ENCODE data around the gene TMEM209. TPM values are rescaled to one million over a fixed set of nuclear protein-coding genes. Genes with fewer than 3 reads are reported as not detected.
"Not testable (repeated sequence)": the region's sequence is repeated elsewhere in the genome, so short reads cannot be mapped to it uniquely, and the experiment has no call there.

TMEM209 gene
- total RNA-seq, 1 experiment from 2014 or later, result 24.6 TPM

GRCh38 chr7:130129011-130129411 lies 76.2 kb downstream of the TMEM209 start:
- no peak for DNase-seq (ENCODE audit: low read depth)

GRCh38 chr7:130127821-130128317 lies 77.3 kb downstream of the TMEM209 start:
- DNase-seq (ENCODE audit: low read depth), result peak; percentile 12

- DNase-seq (ENCODE audit: low read depth), result no peak
These were observed 77.8 kb downstream of the TMEM209 start for GRCh38 chr7:130127404-130127803.

- not testable (repeated sequence) for DNase-seq (ENCODE audit: low read depth)
These were observed 78.4 kb downstream of the TMEM209 start for GRCh38 chr7:130126840-130127239.

- no peak for DNase-seq (ENCODE audit: low read depth)
These were observed 80.5 kb downstream of the TMEM209 start for GRCh38 chr7:130124711-130125110.

- DNase-seq (ENCODE audit: low read depth), result no peak
These were observed 81.7 kb downstream of the TMEM209 start for GRCh38 chr7:130123501-130123900.

- no peak for DNase-seq (ENCODE audit: low read depth)
These were observed 86.4 kb downstream of the TMEM209 start for GRCh38 chr7:130118801-130119200.

GRCh38 chr7:130118294-130118693 lies 86.9 kb downstream of the TMEM209 start:
- DNase-seq (ENCODE audit: low read depth), result no peak

GRCh38 chr7:130114776-130115175 lies 90.4 kb downstream of the TMEM209 start:
- no peak for DNase-seq (ENCODE audit: low read depth)

Other genes with a start within 250 kb of the TMEM209 start
- gene ZC3HC1, start 154.0 kb downstream of the TMEM209 start, total RNA-seq (2014; rRNA removed), result 41.3 and 46.1 TPM in 2 replicates
- gene KLHDC10, start 134.9 kb downstream of the TMEM209 start, total RNA-seq (2014; rRNA removed), result 18.6 and 22.8 TPM in 2 replicates
- gene SSMEM1, start 2.5 kb upstream of the TMEM209 start, total RNA-seq (2014; rRNA removed), result 0.11 and 0.13 TPM in 2 replicates
- not detected in 2 replicates for gene CPA2, start 61.5 kb upstream of the TMEM209 start, total RNA-seq (2014; rRNA removed)
- gene CPA4, start 87.8 kb upstream of the TMEM209 start, total RNA-seq (2014; rRNA removed), result 90.5 and 118 TPM in 2 replicates
- 0.06 TPM in 1 of 2 replicates, not detected in the other for gene CPA5, start 139.4 kb upstream of the TMEM209 start, total RNA-seq (2014; rRNA removed)
- 0.23 TPM in 1 of 2 replicates, not detected in the other for gene CPA1, start 175.1 kb upstream of the TMEM209 start, total RNA-seq (2014; rRNA removed)
- gene CEP41, start 235.6 kb upstream of the TMEM209 start, total RNA-seq (2014; rRNA removed), result 33.3 and 34.8 TPM in 2 replicates